Measurements from ENCODE around the gene DSTN. TPM values are rescaled to one million over a fixed set of nuclear protein-coding genes. Genes with fewer than 3 reads are reported as not detected.

The DSTN gene
- total and polyA plus RNA-seq, 2 donors (not counting 3 experiments of a cell fraction or from before 2014, with no cell fraction given) = 66.1 to 300 TPM

DNA sequence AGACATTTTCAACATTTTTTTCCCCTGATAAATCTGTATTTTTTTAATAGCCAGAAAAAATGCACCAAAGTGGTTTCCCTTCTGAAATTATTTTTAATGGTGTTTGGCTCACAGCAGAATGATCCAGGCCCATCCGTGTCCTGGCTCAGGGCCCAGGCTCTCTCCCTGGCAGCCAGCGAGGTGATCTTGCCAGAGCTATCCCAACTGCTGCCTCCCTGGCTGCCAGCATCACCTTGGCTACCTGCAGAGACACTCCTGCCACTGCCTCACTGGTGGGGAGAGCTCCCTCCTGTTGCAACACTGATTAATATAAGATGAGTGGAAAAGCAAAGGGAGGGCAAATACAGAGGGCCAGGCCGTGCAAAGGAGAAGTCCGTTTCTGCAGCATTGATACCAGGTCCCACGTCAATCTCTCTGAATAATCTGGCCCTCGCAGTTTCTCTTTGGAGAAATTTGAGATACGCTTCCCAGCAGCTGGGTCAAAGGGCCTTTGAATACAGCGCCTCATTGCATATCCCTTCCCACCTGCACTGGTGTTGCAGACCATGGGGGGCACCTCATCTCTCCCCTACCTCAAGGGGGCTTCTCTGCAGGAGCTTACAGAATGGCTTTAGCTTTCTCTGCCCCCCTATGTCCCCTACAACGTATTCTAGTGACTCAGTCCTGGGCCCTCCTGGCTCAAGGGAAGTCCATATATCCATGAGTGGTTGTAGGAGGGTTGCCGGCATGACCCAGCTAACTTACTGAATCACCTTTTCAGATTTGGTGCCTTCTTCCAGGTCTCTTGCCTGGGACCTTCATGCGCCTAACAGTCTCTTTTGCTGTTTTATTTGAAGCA is 12.8 kb upstream of the DSTN start:
- H3K9ac ChIP-seq (replicated peaks; ENCODE audit: extremely low read depth, insufficient read depth, low read length) = peak overlapping the region; percentile 78
- dilution Hi-C loops (cut with MboI; ENCODE audit: extremely low pct_ligation_motif_present, low sequenced_read_pairs) (no loop called here), intact Hi-C loops (cut with micrococcal nuclease) (loop anchor here (1.0 kb wide), 1 partner anchor 20 kb away; no protein-coding TSS in a partner anchor)
- H3K9me3 ChIP-seq (replicated peaks; ENCODE audit: control insufficient read depth, insufficient read depth, low read length) = no peaks in the 10 kb centered on the region
- DNase-seq (ENCODE audit: low read depth, low spot score) (peak; percentile 68), FAIRE-seq (peak; percentile 4)
- no peaks in the 10 kb centered on the region for H4K20me1 ChIP-seq (replicated peaks; ENCODE audit: control insufficient read depth, extremely low read depth, insufficient read depth, low read length)
- CTCF ChIA-PET = interaction anchor here (0.9 to 5.0 kb wide), 10 partner anchors 14 to 92 kb away, joined by 3 to 30 read pairs (median 6); partner anchors contain the start of gene DSTN
- H3K27me3 ChIP-seq (ENCODE audit: control insufficient read depth in 2 of 2, insufficient read depth in 2 of 2, low read length in 2 of 2) = no peaks in the 10 kb centered on the region
- H3K4me2 ChIP-seq (ENCODE audit: insufficient read depth, low read length) = peak overlapping the region; percentile 60
- POLR2A ChIA-PET = interaction anchor here (0.6 to 3.7 kb wide), 3 partner anchors 13 to 57 kb away, joined by 3 to 22 read pairs (median 3); partner anchors contain the start of gene DSTN
- H3K4me1 ChIP-seq (ENCODE audit: control insufficient read depth, extremely low read depth, insufficient read depth, low read length) = peaks cover 37% of the 10 kb centered on the region
- TF ChIP-seq JUN (IDR thresholded peaks at IDR 0.05; ENCODE audit: borderline replicate concordance, insufficient read depth, insufficient read length, low read depth) (no peak), POLR2A (IDR thresholded peaks at IDR 0.05; ENCODE audit: low read depth, low read length) (no peak), EZH2 (IDR thresholded peaks at IDR 0.05; ENCODE audit: borderline replicate concordance, low read depth, low read length, severe bottlenecking) (no peak), MYC (IDR thresholded peaks at IDR 0.05; ENCODE audit: low read depth, low read length) (no peak), POLR2AphosphoS5 (IDR thresholded peaks at IDR 0.05; ENCODE audit: insufficient read depth, low read depth, low read length) (no peak), GATA2 (IDR thresholded peaks at IDR 0.05; ENCODE audit: insufficient read depth, insufficient read length, low read depth, low read length) (no peak)
- TF ChIP-seq, protein P1, sequence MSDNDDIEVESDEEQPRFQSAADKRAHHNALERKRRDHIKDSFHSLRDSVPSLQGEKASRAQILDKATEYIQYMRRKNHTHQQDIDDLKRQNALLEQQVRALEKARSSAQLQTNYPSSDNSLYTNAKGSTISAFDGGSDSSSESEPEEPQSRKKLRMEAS (IDR thresholded peaks at IDR 0.05; ENCODE audit: insufficient read depth, insufficient read length) = no peak
- TF ChIP-seq, protein P2, sequence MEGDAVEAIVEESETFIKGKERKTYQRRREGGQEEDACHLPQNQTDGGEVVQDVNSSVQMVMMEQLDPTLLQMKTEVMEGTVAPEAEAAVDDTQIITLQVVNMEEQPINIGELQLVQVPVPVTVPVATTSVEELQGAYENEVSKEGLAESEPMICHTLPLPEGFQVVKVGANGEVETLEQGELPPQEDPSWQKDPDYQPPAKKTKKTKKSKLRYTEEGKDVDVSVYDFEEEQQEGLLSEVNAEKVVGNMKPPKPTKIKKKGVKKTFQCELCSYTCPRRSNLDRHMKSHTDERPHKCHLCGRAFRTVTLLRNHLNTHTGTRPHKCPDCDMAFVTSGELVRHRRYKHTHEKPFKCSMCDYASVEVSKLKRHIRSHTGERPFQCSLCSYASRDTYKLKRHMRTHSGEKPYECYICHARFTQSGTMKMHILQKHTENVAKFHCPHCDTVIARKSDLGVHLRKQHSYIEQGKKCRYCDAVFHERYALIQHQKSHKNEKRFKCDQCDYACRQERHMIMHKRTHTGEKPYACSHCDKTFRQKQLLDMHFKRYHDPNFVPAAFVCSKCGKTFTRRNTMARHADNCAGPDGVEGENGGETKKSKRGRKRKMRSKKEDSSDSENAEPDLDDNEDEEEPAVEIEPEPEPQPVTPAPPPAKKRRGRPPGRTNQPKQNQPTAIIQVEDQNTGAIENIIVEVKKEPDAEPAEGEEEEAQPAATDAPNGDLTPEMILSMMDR (IDR thresholded peaks at IDR 0.05; ENCODE audit: extremely low read depth in 1 of 2, insufficient read depth in 1 of 2, low read depth in 1 of 2, low read length in 2 of 2) = no peak
- H3K4me3 ChIP-seq (replicated peaks in 1 of 3; ENCODE audit: insufficient read depth in 1 of 3, low read depth in 1 of 3, low read length in 3 of 3) = no peak overlapping the region
- peak overlapping the region; percentile 58 for H2AFZ ChIP-seq (ENCODE audit: low read depth, low read length)
- no peaks in the 10 kb centered on the region for H3K36me3 ChIP-seq (ENCODE audit: control insufficient read depth in 2 of 2, extremely low read depth in 1 of 2, insufficient read depth in 2 of 2, low read length in 2 of 2)
- H3K79me2 ChIP-seq (ENCODE audit: control insufficient read depth, insufficient read depth, low read length) = no peaks in the 10 kb centered on the region
- H3K27ac ChIP-seq (ENCODE audit: insufficient read depth, low read depth, low read length) = peak overlapping the region; percentile 96
- no peaks in the 10 kb centered on the region for H3K9me1 ChIP-seq (replicated peaks; ENCODE audit: control insufficient read depth, extremely low read depth, insufficient read depth, low read length)
- BruUV-seq (replicated peaks) = no TSS peak

Measured in endothelial cell of umbilical vein (primary cell).